Measurements from ENCODE around the gene CLTC.

CLTC gene

GRCh38 chr17:59688008-59688407 is 68.3 kb downstream of the CLTC start:
- no peak for DNase-seq

- no peak for DNase-seq
Observed at GRCh38 chr17:59688496-59688895, 68.8 kb downstream of the CLTC start.

- no peak for DNase-seq
Observed at GRCh38 chr17:59693582-59693981, 73.9 kb downstream of the CLTC start.

GRCh38 chr17:59694344-59694743 is 74.6 kb downstream of the CLTC start:
- DNase-seq = no peak

- no peak for DNase-seq
Observed at GRCh38 chr17:59695945-59696681, 76.4 kb downstream of the CLTC start.

- DNase-seq = no peak
Observed at GRCh38 chr17:59696682-59697277, 77.1 kb downstream of the CLTC start.

- DNase-seq = no peak
Observed at GRCh38 chr17:59698143-59698542, 78.4 kb downstream of the CLTC start.

GRCh38 chr17:59699218-59699617 is 79.5 kb downstream of the CLTC start:
- DNase-seq = no peak

- no peak for DNase-seq
Observed at GRCh38 chr17:59699786-59700185, 80.1 kb downstream of the CLTC start.

- no peak for DNase-seq
Observed at GRCh38 chr17:59702304-59702703, 82.6 kb downstream of the CLTC start.

GRCh38 chr17:59707149-59707970 is 87.7 kb downstream of the CLTC start, which contains the start of the genes PTRH2 and VMP1:
Gene PTRH2 (minus strand): TSS chr17:59707430. CDS start chr17:59697978, 9,452 bp downstream.
Gene VMP1 (plus strand): TSS chr17:59707654. CDS start chr17:59731447, 23,793 bp downstream.
- peak; percentile 94 for DNase-seq

- no peak for DNase-seq
Observed at GRCh38 chr17:59707971-59708430, 88.3 kb downstream of the CLTC start.

GRCh38 chr17:59711936-59712335 is 92.2 kb downstream of the CLTC start:
- DNase-seq = no peak

GRCh38 chr17:59712862-59713261 is 93.2 kb downstream of the CLTC start:
- DNase-seq = no peak

- DNase-seq = no peak
Observed at GRCh38 chr17:59714255-59714654, 94.6 kb downstream of the CLTC start.

GRCh38 chr17:59716427-59716826 is 96.7 kb downstream of the CLTC start:
- no peak for DNase-seq

GRCh38 chr17:59719526-59719925 is 99.8 kb downstream of the CLTC start:
- no peak for DNase-seq

GRCh38 chr17:59722623-59723022 is 102.9 kb downstream of the CLTC start:
- DNase-seq = no peak

- no peak for DNase-seq
Observed at GRCh38 chr17:59723041-59723440, 103.3 kb downstream of the CLTC start.

- no peak for DNase-seq
Observed at GRCh38 chr17:59723607-59724006, 103.9 kb downstream of the CLTC start.

GRCh38 chr17:59725691-59726090 is 106.0 kb downstream of the CLTC start:
- no peak for DNase-seq

GRCh38 chr17:59727817-59728533 is 108.3 kb downstream of the CLTC start:
- DNase-seq = no peak

Measured in activated naive CD4-positive, alpha-beta T cell treated with Interleukin-2 at 50 U/mL for 16 hours (primary cell).